GM18520 (cell line): ENCODE results near the gene ALDH8A1.
A peak's percentile ranks its signal among the peaks of the same experiment; 100 is the strongest.

Experiments
- ATAC-seq: cut with Tn5 transposase; IDR thresholded peaks from one replicate; pipeline ENCODE4 v1.9.1; 2021; ENCODE audit not compliant: unreplicated experiment

ALDH8A1 gene, protein sequence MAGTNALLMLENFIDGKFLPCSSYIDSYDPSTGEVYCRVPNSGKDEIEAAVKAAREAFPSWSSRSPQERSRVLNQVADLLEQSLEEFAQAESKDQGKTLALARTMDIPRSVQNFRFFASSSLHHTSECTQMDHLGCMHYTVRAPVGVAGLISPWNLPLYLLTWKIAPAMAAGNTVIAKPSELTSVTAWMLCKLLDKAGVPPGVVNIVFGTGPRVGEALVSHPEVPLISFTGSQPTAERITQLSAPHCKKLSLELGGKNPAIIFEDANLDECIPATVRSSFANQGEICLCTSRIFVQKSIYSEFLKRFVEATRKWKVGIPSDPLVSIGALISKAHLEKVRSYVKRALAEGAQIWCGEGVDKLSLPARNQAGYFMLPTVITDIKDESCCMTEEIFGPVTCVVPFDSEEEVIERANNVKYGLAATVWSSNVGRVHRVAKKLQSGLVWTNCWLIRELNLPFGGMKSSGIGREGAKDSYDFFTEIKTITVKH

DNA sequence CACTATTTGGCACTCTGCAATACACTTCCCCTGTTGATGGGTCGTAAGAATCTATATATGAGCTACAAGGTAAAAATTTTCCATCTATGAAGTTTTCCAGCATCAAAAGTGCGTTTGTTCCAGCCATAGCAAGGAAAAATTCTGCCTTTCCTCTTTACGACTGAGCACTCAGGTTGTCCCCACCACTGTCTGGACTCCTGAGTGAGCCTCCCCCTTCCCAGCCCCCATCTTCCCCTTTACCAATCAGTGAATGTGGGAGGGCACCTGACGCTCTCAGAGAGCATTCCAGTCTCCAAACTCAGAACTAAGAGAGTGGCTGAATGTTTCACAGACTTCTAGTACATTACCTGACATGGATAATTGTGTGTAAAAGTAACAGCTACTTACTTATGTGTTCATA lies at the start of gene ALDH8A1:
TSS of gene ALDH8A1 (minus strand) at position 175 of the 400 bp plus-strand sequence. CDS start at position 127, 48 bp downstream.
- ATAC-seq, result no peak

DNA sequence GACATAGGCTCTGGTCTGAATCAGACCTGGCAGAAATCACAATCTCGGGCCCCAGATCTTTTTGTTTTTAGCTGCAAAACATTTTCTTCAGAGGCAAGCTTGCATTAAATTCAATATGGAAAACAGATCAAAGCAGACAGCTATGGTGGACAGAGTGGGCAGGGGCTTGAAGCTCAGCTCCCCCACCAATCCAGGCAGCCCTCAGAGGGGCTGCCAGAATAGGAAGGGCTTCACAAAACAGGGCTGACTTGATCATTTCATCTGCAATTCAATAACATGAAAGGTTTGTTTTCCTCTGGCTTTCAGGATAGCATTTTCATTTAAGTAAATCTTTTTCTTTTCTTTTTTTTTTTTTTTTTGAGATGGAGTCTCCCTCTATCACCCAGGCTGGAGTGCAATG lies 49.2 kb upstream of the ALDH8A1 start:
- no peak for ATAC-seq

DNA sequence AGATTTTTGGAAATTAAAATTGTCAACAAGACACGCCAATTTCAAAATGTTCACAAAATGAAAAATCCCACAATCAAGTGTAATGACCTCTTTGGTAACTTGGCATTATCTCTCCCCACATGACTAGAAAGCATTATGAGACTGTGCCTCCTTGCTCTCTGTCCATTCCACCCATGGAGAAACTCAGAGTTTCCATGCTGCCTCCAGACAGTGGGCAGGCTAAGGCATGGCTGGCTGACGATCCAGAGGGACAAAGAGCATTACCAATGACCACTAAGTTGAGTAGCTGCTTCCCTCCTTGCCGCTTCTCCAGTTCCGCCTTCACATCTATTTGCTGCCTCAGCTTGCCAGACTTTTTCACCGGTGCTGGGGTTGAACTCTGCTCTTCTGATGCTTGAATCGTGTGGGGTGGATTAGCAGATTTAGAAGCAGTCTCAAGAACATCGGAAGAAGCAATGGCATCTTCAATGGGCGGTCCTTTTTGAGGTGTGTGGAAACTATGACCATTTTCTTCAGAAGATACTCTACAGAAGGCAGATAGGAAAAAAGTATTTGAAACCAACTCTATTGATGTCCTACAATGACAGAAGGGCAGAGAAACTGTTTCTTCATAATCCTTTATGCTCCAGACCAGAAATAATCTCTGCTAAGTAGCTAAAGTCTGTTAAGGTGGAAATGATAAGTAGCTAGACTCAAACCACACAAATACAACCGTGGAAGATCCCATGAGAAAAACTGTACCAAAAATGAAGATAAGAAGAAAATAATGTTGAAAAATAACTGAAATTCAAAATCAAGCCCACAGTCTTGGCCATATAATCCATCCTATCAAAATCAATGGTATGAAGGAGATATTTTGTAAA lies 47.5 kb upstream of the ALDH8A1 start:
- no peak for ATAC-seq

DNA sequence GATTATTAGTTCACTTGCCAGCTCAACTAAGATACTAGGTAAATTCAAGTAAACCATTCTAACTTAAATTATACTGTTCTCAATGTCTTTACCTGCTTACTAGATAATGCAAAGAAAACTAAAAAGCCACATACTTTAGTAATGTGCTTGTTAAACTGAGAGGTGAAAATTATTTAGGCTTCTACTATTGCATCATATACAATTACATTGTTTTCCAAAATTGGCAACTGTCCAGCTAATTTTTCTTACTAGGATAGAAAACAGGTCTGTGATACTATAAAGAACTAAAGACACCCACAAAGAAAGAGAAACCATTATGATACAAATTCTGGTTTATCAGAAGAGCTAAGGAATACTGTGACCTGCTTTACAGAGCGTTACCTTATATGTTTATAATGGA lies 45.6 kb upstream of the ALDH8A1 start:
- no peak for ATAC-seq

DNA sequence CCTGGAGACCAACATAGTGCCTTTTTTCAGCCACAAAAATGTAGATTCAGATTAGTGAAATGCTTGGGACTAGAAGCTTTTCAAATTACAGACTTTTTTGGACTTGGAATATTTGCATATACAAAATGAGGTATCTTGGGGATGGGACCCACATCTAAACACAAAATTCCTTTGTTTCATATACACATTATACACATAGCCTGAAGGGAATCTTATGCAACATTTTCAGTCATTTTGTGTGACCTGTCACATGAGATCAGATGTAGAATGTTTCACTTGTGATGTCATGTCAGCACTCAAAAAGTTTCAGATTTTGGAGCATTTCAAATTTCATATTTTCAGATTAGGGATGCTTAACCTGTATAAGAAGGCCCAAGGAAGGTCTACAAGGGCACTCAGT lies 44.5 kb upstream of the ALDH8A1 start:
- ATAC-seq, result no peak

DNA sequence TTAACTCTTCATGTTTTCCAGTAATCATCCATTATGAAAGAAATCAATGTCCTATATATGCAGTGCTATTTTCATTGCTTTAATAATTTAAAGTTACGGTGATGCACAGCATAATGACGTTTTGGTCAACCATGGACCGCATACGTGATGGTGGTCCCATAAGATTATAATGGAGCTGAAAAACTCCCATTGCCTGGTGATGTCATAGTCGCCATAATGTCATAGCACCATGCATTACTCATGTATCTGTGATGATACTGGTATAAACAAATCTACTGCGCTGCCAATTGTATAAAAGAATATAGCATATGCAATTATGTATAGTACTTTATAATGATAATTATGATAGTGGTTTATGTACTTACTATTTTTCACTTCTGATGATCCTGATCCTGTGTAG lies 42.3 kb upstream of the ALDH8A1 start:
- no peak for ATAC-seq

DNA sequence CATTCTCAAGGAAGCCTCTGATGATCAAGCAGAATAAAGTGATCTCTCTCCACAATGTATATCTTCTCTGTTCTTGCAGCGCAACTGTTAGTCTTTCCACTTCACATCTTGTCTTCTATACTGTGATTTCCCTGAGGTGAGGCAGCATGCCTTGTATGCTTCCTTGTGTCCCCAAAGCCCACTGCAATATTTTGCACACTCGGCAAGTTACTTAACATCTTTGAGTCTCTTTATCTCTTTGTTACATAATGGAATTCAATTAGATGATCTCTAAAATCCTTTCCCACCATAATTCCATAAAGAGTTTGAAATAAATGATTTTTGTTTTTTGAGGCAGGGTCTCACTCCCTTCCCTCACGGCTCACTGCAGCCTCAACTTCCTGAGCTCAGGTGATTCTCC lies 40.4 kb upstream of the ALDH8A1 start:
- no peak for ATAC-seq

DNA sequence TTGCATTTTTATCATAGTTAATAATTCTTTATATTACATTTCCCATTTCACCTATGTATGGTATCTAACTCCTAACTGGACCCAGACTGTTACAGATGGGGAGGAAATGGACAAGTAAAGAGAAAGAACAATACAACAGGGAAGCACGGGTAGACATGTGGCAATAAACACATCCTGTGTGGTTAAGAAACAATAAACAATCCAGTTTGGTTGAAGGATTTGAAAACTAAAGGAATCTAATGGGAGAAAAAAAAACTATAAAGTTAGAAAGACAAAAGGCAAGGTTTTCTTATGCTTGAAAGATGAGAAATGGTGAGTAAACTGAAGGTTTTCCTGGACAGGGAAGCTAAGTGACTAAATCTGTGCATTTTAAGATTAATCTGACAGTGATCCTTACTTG lies 34.9 kb upstream of the ALDH8A1 start:
- no peak for ATAC-seq

DNA sequence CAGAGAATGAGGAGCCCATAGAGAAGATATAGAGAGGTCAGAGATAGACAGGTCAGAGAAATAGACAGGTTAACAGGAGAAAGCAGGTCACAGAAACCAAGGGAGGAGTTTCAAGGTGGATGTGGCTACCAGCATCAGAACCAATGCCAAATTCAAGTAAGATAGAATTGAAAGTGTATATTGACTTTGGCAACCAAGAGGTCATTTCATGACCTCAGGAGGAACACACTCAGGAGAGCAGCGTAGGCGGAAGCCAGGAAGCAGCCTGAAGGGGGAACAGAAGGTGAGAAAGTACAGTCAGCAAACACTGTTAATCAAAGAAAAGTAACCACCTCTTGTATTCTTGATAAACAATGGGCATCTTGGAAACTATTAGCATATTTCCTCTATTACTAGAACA lies 33.9 kb upstream of the ALDH8A1 start:
- no peak for ATAC-seq

DNA sequence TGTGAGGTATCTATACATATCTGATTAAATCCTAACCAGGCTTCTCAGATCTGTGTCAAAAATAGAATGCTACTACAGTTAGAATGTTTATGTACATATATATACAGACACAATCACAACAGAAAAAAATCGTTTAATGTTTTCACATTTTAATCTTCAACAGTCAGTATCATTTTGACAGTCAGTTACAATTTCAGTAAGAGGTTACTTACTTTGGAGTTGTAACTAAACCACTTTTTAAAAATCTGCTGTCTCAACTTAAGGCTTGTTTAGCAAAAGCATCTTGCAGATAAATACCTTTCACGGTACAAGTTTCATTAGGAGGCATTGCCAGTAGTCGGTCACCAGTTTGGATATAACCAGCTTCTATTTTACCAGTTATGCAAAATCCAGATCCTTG lies 32.3 kb upstream of the ALDH8A1 start:
- no peak for ATAC-seq

DNA sequence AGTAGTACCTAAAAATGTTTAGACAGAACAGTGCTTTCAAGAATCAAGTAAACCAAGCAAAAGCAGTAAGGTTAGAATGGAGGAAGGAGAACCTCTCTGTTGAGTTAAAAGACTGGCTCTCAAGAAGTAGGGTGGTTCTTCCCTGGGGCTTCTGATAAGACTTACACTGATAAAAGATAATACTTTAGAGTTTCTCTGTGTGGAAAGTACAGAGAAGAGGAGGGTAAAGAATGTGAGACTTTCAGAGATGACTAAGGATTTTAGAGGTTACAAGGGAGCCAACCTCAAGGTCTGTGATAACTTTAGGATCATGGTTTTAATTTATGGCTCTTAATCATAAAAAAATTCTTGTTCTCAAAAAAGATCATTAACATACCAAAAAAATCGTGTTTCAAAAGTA lies 30.9 kb upstream of the ALDH8A1 start:
- ATAC-seq, result no peak

DNA sequence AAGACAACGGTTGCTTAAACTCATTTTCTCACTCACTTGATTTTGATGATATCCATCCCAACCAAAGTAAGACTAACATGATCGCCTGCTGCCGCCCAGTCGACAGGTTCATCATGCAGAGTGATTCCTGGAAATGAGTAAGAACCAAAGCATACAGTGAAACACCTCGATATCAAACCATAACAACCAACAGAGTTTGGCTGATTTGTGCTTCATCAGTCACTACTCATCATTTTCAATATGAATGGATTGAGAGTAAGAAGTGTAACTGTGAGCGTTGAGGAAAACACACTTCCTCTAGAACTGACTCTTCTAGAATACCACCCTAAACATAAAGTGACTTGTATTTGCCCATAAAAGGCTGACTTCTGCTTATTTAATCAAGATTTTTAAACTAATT lies 29.2 kb upstream of the ALDH8A1 start:
- ATAC-seq, result peak; percentile 83

DNA sequence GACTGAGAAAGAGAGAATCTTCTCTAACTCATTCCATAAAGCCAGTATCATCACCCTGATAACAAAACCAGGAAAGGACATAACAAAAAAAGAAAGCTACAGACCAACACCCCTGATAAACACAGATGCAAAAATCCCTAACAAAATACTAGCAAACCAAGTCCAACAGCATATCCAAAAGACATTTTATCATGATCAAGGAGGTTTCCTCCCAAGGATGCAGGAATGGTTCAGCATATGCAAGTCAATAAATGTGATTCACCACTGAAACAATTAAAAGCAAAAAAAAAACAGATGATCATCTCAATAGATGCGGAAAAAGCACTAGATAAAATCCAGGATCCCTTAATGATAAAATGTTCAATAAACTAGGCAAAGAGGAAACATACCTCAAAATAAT lies 24.5 kb upstream of the ALDH8A1 start:
- no peak for ATAC-seq

DNA sequence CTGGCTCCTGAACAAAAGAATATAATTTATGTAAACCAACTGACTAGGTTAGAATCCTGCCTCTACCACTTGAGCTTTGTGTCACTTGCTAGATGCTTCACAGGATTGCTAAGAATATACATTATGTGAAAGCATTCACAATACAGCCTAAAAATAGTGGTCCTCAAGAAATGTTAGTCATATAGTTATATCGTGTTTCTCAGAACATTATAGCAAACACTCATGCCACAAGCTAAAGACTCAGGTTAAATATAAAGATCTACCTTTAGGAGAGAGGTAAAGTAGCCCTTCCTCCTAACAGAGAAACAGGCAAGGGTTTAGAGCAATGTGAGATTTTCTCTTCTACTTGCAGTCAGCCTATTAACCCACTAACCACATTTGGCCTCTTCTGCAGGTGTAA lies 17.8 kb upstream of the ALDH8A1 start:
- no peak for ATAC-seq

DNA sequence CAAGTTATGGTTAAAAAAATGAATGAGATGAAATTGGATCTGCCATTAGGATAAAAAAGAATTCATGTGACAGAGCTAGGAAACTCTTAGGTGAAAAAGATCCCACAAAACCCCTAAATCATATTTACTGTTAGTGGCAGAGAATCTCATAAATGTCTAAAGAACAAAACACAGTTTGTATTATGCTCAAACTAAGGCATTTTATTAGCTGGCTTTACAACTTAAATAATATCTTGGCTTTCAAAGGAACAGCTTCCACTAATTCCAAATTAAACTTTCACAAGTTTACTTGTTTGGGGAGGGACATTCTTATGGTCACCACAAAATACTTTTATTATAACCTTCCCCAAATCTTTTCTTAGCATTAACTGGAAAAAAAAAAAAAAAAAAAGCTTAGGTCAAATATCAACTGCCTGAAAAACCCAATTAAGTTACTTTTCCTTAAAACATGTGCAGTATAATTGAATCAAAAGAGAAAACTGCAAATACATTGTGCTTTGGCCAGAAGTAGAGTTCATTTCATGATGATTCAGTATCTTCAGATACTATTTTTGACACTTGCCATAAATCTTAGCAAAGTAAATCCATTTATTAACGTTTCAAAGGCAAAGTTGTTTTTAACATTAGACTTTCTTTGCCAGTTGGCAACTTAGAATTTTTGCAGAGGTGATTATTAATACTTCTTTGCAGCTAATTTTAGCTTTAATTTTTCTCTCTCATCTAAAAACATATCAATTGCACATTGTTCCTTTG lies 14.7 kb upstream of the ALDH8A1 start:
- no peak for ATAC-seq

DNA sequence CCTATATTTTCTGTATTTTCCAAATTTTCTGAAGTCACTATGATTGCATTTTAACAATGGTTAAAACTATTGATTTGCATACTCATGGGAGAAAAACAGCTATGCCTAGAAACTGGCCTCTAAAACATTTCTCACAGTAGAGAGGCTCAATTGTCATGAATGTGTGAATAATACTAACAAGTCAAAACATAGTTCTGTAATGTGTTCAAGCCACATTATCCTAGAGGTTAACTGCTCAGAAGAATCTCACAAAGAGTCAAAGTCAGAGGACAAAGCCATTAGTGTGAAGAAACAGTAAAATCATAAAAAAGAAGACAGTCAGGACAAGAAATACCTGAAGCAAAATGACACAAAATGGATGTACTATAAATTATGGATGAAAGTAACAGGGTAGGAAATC lies 12.5 kb upstream of the ALDH8A1 start:
- ATAC-seq, result no peak

DNA sequence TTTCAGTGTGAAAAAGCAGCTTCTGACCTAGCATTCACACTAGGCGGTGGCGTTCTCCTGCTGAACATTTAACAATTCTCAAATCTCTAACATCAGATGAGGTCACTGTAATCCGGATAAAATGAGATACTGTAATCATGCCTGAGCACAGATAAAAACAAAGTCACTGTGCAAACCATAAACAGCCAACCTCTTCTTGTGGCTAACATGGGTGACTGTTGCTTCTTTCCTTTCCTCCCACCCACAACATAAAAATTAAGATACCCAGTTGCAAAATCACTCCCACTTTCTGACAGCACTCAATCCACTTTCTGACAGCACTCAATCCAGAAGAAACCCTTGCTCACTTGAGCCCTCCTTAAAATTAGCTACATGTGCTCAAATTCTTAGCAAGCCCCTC lies 11.5 kb upstream of the ALDH8A1 start:
- no peak for ATAC-seq

DNA sequence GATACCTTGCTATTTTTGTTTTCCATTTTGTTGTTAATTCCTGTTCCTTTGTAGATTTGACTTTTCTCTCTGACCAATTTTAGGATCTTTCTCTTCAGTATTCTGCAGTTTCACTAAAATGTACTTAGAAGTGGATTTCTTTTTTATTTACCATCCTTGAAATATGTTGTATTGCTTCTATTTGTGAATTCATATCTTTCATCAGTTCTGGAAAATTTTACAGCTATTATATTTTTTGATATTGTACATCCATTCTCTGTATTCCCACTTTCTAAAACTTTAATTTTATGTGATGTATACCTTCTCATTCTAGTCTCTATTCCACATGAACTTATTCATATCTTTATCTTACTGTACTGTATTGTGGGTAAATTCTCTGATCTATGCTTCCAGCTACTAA lies 9.7 kb upstream of the ALDH8A1 start:
- ATAC-seq, result no peak

DNA sequence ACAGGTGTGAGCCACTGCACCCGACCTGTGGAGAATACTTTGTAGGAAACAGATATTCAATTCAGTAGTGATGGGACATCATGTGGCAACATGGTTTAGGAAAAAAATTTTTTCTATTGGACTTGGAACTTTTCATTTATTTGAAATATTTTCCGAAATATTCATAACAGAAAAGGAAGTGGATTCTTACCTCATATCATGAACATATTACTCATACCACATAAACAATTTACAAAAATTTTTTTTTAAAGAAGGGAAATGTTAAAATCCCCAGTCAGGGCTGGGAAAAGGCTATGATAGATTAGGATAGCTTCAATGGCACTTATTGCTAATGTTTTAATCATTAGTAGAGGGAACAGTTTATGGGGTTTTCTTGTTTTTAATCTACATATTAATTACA lies 6.8 kb upstream of the ALDH8A1 start:
- ATAC-seq, result no peak

DNA sequence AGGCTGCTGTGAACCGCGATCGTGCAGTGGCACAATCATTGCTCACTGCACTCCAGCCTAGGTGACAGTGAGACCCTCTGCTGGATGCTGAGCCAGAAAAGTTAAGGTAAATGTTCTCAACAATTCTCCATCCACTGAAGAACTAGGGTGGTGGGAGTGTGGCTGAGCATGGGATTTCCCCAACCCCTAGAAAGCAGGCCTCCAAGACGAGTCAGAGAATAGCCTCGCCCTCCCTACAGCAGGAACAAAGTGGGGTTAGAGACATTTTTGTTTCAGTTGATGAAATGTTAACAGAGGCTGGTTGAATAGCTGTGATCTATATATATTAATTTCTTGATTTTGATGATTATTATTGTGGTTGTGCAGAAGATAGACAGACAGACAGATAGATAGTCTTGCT lies 6.1 kb upstream of the ALDH8A1 start:
- ATAC-seq, result no peak

DNA sequence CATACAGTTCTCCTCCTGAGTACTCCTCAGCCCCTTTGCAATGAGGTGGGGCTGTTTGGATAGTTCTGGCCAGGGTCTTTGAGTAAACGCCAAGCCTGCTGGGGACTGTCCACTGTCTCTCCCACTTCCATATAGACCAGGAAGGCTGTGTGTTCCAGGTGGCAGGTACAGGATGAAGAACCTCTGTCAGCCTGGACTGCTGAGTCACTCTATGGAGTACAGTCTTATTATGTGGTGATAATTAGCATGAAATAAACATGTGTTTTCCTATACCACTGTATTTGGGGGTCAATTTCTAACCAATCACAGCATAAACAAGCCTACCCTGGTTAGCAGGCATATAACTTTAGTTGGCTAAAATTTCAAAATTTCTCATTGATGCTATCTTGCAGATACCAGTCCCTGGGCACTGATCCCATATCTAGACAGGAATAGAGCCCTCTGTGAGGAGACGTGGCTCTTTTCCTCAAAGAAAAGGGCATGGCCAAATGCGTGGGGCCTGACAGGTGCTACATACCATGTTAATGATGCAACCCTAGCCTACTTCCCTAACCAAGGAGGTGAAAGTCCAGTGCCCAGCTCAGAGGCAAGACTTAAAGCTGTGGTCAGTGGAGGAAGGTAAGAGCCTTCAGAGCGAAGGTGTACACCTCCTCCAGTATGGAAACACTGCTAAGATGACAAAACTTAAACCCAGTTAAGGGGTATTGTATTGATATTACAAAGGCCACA lies 4.5 kb upstream of the ALDH8A1 start:
- no peak for ATAC-seq
